ENCODE measurements around the gene HOXA4.

DNA sequence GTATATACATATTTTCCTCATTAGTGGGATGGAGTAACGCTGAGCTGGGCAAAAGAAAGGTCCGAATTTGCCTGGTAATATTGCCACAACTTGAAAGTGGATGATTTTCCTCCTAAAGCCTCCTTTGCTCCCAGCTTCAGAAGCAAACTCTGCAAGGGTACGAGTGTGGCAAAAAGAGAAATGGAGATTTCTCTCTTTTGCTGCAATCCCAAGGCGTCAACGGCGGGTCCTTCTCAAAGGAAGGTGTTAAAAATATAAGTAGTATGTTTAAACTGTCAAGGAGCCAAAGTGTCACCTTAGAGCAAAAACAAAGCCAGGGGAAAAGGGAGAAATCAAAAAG, 15.7 kb downstream of the HOXA4 start:
- TF ChIP-seq, protein P1, sequence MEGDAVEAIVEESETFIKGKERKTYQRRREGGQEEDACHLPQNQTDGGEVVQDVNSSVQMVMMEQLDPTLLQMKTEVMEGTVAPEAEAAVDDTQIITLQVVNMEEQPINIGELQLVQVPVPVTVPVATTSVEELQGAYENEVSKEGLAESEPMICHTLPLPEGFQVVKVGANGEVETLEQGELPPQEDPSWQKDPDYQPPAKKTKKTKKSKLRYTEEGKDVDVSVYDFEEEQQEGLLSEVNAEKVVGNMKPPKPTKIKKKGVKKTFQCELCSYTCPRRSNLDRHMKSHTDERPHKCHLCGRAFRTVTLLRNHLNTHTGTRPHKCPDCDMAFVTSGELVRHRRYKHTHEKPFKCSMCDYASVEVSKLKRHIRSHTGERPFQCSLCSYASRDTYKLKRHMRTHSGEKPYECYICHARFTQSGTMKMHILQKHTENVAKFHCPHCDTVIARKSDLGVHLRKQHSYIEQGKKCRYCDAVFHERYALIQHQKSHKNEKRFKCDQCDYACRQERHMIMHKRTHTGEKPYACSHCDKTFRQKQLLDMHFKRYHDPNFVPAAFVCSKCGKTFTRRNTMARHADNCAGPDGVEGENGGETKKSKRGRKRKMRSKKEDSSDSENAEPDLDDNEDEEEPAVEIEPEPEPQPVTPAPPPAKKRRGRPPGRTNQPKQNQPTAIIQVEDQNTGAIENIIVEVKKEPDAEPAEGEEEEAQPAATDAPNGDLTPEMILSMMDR (IDR thresholded peaks at IDR 0.05), result no peak
- no peak for TF ChIP-seq POLR2A (IDR thresholded peaks at IDR 0.05)

Measured in body of pancreas (tissue), 4 donors.